HEK293 (cell line): ENCODE measurements around the gene LCOR.
"Not testable (repeated sequence)": the region's sequence is repeated elsewhere in the genome, so short reads cannot be mapped to it uniquely, and the experiment has no call there.

Experiments
- CTCF ChIA-PET: fragments of 350-600 bp; formaldehyde crosslinking; extraction: SDS; loops from one replicate; lab custom pipeline; 2021; ENCODE audit warnings: antibody characterized with exemption; lab: Yijun Ruan, JAX
- POLR2A ChIA-PET: fragments of 300-600 bp; formaldehyde crosslinking; extraction: SDS; loops from one replicate; lab custom pipeline; 2020; ENCODE audit warnings: antibody characterized with exemption, inconsistent platforms; lab: Yijun Ruan, JAX
- H3K27ac ChIP-seq: fragments of 200-500 bp; sonication (Bioruptor generic); 2 replicates; pipeline ENCODE4 v1.5.1; 2014; ENCODE audit warnings: low read depth, low read length, control low read depth, inconsistent platforms; ENCODE audit errors: extremely low read depth
- H3K36me3 ChIP-seq, 2 experiments: fragments of 200-500 bp in 1 of 2; sonication (Bioruptor generic) in 1 of 2; 1 replicate in 1 of 2; 2 replicates in 1 of 2; pipeline ENCODE4 v1.5.1; 2014 to 2017; ENCODE audit warnings: inconsistent platforms in 2 of 2, low read length in 2 of 2; ENCODE audit not compliant: control insufficient read depth in 2 of 2, insufficient read depth in 1 of 2
- H3K4me1 ChIP-seq: fragments of 200-500 bp; sonication (Bioruptor generic); 2 replicates; pipeline ENCODE4 v1.5.1; 2014; ENCODE audit warnings: mild to moderate bottlenecking, low read length, inconsistent platforms; ENCODE audit not compliant: control insufficient read depth, insufficient read depth
- H3K4me3 ChIP-seq: 2 replicates; pipeline ENCODE4 v1.5.1; 2011; ENCODE audit warnings: low read depth, mild to moderate bottlenecking, control low read depth, low read length, moderate library complexity
- H3K9me3 ChIP-seq: fragments of 200-500 bp; sonication (Bioruptor generic); 2 replicates; pipeline ENCODE4 v1.5.1; 2014; ENCODE audit warnings: low read depth, low read length, inconsistent platforms; ENCODE audit not compliant: control insufficient read depth, insufficient read depth
- HOXA7 ChIP-seq: sonication (generic); formaldehyde crosslinking; IDR thresholded peaks from 2 replicates; pipeline ENCODE4 v1.8.1; 2022; ENCODE audit warnings: missing genetic modification reagents, borderline replicate concordance
- ZBTB17 ChIP-seq: fragments of 450-650 bp; formaldehyde crosslinking; IDR thresholded peaks from 2 replicates; pipeline ENCODE4 v1.5.1; 2016; ENCODE audit warnings: missing biosample characterization, missing genetic modification characterization
- ZBTB20 ChIP-seq: fragments of 450-650 bp; formaldehyde crosslinking; IDR thresholded peaks from 2 replicates; pipeline ENCODE4 v1.5.1; 2016; ENCODE audit warnings: missing biosample characterization, missing genetic modification characterization
- ZFP41 ChIP-seq: fragments of 450-650 bp; formaldehyde crosslinking; IDR thresholded peaks from 2 replicates; pipeline ENCODE4 v1.5.1; 2016; ENCODE audit warnings: missing biosample characterization, missing genetic modification characterization, borderline replicate concordance
- ZIC2 ChIP-seq: fragments of 450-650 bp; formaldehyde crosslinking; IDR thresholded peaks from 2 replicates; pipeline ENCODE4 v1.5.1; 2016; ENCODE audit warnings: missing biosample characterization, missing genetic modification characterization
- ZNF133 ChIP-seq: fragments of 450-650 bp; formaldehyde crosslinking; IDR thresholded peaks from 2 replicates; pipeline ENCODE4 v1.5.1; 2016; ENCODE audit warnings: missing biosample characterization, missing genetic modification characterization
- ZNF19 ChIP-seq: fragments of 450-650 bp; formaldehyde crosslinking; IDR thresholded peaks from 2 replicates; pipeline ENCODE4; 2016; ENCODE audit warnings: missing biosample characterization, missing genetic modification characterization, low read depth
- ZNF645 ChIP-seq: fragments of 450-650 bp; formaldehyde crosslinking; IDR thresholded peaks from 2 replicates; pipeline ENCODE4; 2016; ENCODE audit warnings: missing biosample characterization, missing genetic modification characterization
- TF ChIP-seq, protein P1 (sequence below): fragments of 450-650 bp; formaldehyde crosslinking; IDR thresholded peaks from 2 replicates; pipeline ENCODE4 v1.5.1; 2016; ENCODE audit warnings: missing biosample characterization, missing genetic modification characterization

The LCOR gene

GRCh38 chr10:97030894-97031293, 198.8 kb downstream of the LCOR start (continued):
- no peak for TF ChIP-seq ZBTB17 (tag by site-specific recombination)
- no peak for TF ChIP-seq HOXA7 (CRISPR knock-in tag)
- no peak for TF ChIP-seq ZNF133 (tag by site-specific recombination)

- Histone ChIP-seq H3K4me3 (no peak overlapping the region), H3K36me3 (no peaks in the 10 kb centered on the region)
- CTCF ChIA-PET, result no interaction called here
- peak; percentile 96 for TF ChIP-seq ZIC2
- TF ChIP-seq, protein P1, sequence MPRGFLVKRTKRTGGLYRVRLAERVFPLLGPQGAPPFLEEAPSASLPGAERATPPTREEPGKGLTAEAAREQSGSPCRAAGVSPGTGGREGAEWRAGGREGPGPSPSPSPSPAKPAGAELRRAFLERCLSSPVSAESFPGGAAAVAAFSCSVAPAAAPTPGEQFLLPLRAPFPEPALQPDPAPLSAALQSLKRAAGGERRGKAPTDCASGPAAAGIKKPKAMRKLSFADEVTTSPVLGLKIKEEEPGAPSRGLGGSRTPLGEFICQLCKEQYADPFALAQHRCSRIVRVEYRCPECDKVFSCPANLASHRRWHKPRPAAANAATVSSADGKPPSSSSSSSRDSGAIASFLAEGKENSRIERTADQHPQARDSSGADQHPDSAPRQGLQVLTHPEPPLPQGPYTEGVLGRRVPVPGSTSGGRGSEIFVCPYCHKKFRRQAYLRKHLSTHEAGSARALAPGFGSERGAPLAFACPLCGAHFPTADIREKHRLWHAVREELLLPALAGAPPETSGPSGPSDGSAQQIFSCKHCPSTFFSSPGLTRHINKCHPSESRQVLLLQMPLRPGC (tag by site-specific recombination), result no peak
- TF ChIP-seq, all 188 proteins: peak for 1
- Histone ChIP-seq H3K4me1 (no peaks in the 10 kb centered on the region), H3K9me3 (no peaks in the 10 kb centered on the region), H3K27ac (no peak overlapping the region)
- POLR2A ChIA-PET, result no interaction called here
Observed at GRCh38 chr10:97031459-97031858, 199.4 kb downstream of the LCOR start.

DNA sequence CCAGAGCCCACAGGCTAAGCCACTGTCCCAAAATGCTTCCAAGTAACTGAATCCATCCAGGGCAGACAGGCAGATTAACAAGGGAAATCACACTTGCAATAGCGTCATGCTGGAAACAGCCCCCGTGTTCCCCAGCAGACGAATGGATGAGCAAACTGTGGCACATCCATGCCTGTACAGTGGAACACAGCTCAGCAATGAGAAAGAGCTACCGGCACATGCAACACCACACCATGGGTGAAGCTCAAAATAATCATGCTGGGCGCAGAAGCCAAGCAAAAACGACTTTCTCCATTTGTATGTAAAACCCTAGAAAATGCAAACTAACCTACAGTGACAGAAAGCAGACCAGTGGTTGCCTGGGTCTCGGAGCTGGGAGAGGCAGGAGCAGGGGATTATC, 200.5 kb downstream of the LCOR start:
- CTCF ChIA-PET, result interaction anchor here (0.6 to 1.2 kb wide), 4 partner anchors 8 to 420 kb away, joined by 3 to 6 read pairs (median 4); no protein-coding TSS in a partner anchor
- Histone ChIP-seq H3K4me3 (no peak overlapping the region), H3K9me3 (no peaks in the 10 kb centered on the region), H3K27ac (no peak overlapping the region), H3K4me1 (no peaks in the 10 kb centered on the region), H3K36me3 (no peaks in the 10 kb centered on the region)
- POLR2A ChIA-PET, result no interaction called here
- TF ChIP-seq ZBTB17 (tag by site-specific recombination) (no peak), ZNF19 (tag by site-specific recombination) (no peak), ZFP41 (no peak)
- TF ChIP-seq, all 188 proteins: peak for 0

GRCh38 chr10:97033841-97034240, 201.7 kb downstream of the LCOR start:
- H3K9me3 ChIP-seq, POLR2A ChIA-PET, H3K4me3 ChIP-seq, H3K36me3 ChIP-seq, H3K4me1 ChIP-seq, H3K27ac ChIP-seq: not testable (repeated sequence)
- CTCF ChIA-PET, result interaction anchor here (0.7 to 0.8 kb wide), 3 partner anchors 8 to 185 kb away, joined by 3 to 4 read pairs (median 3); no protein-coding TSS in a partner anchor

DNA sequence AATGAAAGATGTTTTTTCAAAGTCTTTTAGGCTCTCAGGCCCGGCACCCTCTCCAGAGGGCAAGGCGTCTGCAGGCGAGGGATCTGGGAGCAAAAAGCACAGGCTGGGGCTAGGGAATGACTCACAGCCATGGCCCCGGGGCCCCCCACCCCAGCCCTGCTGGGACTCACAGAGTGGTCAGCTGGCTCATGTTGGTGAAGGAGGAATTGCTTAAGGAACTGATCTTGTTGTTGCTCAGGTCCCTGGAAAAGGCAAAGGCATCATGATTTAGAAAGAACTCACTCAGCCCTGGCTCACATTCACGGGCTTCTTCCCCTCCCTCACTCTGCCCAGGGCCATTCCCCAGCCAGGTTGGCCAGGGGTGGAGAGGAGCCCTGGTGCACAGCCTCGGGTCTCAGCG, 202.2 kb downstream of the LCOR start:
- ChIA-PET POLR2A (no interaction called here), CTCF (interaction anchor here (0.7 kb wide), 2 partner anchors 9 to 184 kb away, joined by 3 to 4 read pairs; no protein-coding TSS in a partner anchor)
- TF ChIP-seq ZNF645 (tag by site-specific recombination) (no peak), ZBTB20 (peak; percentile 84)
- Histone ChIP-seq H3K4me3 (no peak overlapping the region), H3K4me1 (no peaks in the 10 kb centered on the region), H3K36me3 (no peaks in the 10 kb centered on the region), H3K9me3 (no peaks in the 10 kb centered on the region), H3K27ac (no peak overlapping the region)
